NCI-H1105 treated with DMSO at 0.1 percent for 48 hours (cell line): Measurements from ENCODE around the gene FALEC.
"Not testable (repeated sequence)": the region's sequence is repeated elsewhere in the genome, so short reads cannot be mapped to it uniquely, and the experiment has no call there.

ENCODE experiments used
- DNase-seq: peaks from one replicate; lab custom pipeline; 2025; lab: John Stamatoyannopoulos, UW

Gene FALEC

DNA sequence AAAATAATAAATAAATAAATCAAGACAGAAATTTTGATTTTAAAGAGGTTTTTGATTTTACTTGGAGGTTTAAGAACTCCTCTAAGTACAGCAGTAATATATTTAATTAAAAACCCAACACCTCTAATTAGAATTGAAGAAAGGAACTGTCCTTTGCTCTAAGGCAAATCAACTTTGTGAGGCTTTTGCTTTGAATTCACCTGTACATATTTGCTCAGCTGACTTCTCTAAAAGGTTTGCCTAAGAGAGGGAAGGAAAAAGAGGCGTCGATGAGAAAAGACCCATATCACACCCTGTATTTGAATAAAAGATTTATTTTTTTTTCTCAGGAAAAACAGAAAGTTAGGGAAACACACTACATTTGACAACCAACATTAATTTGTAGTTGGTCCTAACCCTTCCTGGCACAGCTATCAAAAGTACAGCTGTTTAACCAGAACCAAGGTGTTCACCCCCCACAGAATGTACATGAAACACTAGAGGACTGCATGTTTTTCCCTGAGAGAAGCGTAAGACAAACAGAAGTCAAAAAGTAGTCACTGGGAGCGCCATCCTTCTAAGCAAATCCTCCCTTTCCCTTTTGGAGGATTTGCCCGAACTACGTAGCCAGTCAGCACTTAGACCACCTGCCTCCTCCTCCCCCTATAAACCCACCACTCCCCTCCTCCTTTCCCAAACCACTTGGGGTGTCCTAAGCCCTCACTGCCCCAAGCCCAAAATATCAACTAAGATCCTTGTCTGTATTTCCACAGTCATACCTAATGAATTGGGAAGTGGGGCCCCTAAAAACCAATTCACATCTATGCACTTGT, 58.9 kb downstream of the FALEC start:
- DNase-seq = no peak

DNA sequence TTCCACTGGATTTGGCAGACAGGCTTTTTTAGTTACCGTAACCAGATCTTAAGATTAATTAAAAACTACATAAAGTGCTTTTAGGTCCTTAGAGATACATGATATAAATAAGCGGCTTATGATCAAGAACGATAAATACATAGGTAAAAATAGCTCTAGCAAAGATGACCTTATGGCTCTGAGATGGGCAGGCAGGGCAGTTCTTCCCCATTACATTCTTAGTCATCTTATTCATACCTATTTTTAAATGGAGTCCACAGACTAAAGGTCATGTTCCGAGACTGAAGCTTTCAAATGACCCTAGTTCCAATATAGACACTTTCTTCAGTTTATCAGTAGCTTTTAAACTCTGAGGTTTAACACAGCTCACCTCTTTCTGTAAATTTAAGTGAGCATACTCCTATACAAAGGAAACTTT, 59.5 kb downstream of the FALEC start:
- DNase-seq = no peak

DNA sequence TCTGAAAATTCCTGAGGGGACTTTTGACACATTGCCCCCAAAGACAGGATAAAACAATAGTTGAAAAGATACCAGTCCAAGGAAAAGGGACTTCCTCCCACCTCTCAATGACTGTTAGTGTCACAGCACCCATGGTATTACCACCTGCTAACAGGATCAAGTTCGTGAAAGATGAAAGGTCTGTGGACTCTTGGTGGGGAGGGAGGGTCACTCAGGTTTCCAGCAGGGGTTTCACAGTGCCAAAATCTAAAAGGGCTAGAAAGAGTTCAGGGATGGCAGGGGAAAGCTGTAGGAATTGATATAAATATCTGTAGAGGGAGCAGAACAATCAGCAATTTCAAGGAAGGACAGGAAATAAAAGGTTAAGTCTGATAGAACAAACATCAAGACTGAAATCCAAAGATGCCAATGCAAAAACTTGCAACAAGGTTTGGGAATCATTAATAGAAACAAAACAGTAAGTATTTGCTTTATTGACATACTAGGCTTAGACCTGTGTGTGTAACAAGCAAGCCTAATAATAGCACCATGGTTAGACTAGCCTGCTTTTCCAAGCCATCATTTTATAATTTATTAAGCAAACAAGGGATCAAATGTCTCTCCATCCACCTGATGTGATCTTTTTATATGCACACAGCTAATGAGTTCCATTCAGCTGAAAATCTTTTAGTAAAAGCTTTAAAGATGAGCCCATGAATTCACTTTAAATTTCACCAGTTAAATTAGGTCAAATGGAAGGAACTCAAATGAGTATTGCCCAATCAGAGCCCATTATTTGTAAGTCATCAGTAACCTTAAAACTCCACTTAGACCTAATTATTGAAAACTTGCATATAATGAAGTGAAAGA, 60.2 kb downstream of the FALEC start:
- peak; percentile 64 for DNase-seq

DNA sequence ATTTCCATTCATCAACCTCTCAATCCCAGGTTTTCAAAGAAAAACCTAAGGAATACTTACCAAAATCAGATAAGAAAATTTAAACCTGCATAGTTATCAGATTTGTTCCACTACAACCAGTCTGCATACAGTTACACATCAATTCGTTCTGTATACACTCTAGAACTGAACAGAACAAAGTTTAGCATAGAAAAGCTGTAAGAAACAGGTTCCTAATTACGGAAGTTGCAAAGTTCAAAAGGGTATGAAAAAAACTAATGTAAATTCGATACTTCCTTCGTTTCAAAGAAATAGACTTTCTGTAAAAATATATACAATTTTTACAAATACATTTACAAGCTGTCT, 60.8 kb downstream of the FALEC start:
- DNase-seq = no peak

DNA sequence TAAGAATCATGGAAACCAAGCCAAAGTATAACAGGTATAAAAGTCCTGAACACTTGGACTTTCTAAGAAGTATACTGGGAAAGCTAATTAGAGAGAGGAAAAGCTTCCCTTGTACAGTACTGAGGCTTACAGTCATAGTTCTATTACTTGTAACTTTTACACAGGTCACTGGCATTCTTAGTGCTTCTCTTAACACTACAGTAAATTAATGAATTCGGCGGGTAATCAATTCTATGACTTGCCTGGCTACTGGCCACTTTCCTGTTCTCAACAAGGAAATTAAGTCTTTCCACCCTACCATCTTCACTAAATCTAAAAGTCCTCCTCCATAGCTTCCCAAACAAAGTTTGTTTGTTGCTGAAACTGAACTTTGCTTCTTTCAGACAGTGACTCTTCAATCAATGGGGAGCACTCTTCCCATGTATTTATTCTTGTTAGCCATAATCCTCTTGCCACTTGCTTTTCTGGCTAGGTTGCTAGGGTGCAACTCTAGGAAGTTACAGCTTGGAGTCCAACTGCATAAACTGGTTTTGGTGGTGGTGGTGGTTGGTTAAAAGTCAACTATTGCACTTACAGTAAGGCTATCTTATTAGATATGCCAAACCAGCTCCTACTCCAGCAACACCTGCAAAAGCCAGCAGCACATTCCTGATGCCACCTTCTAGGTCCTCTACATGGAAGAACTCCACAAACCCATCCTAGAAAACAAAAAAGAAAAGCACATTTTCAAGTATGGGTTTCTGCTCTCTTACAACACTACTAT, 61.4 kb downstream of the FALEC start:
- DNase-seq = no peak

DNA sequence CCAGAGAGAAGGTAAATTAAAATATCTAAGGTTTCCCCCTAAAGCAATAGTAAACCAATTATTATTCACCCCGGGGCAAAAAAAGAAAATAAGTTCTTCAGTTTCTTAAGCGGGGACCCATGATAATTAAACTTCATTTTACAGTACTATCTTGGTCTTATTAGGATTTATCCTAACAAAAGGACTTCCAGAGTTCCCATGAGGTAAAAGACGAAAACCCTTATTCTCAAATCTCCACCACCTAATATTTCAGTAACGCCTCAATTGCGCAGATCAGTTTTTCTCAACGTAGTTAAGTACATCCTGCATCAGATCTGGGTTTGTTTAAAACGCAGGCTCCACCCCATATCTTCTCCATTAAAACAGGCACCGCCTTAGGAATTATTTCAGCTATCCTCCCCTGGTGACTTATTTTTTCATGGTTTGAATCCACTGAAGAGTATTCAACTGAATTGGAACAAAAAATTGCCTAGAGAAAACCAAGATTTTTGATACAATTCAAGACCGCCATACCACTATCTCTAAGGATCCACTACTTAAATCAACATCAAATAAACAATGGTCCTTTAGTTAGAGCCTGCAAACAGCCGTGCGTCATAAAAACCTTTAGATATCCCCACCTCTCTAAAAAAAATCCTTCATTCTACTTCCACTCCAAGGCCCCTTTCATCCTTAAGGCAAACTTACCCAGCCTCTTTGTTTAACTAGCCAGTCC, 62.2 kb downstream of the FALEC start:
- DNase-seq = peak; percentile 23

DNA sequence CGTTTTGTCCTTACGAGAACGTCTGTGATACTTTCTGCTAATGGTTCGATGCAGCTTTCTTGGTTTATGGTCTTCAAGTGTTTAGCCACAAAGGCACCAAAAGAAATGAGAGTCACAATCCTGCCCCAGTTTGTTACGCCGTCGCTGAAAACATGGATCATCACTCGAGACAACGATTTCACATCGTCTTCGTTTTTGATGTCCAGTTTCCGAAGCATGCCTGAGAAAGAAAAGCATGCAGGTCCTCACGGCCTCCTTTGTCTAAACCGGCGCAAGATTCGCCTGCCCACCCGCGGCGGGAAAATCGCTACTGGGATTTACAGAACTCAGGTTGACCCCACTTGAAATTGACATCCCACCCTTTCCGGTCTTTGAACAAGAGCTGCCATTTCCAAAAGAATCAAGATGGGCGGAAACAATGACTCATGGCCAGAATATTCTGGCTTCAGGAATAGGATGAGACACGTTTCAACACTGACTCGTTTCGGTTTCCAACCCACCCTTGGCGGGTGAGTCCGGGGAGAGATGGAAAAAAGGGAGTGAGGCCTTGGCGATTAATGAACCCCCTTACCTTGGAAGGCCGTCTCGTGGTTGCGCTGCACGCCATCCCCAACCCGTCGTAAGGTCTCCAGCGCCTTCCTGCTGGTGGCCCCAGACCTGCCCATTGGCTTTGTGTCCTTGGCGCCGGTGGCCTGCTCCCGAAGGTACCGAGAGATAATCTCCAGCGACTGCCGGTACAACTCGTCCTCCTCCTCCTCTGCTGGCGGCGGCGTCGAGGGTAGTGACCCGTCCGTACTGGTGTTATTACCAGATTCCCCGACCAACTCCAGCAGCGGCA, 62.9 kb downstream of the FALEC start:
- DNase-seq = peak; percentile 47

DNA sequence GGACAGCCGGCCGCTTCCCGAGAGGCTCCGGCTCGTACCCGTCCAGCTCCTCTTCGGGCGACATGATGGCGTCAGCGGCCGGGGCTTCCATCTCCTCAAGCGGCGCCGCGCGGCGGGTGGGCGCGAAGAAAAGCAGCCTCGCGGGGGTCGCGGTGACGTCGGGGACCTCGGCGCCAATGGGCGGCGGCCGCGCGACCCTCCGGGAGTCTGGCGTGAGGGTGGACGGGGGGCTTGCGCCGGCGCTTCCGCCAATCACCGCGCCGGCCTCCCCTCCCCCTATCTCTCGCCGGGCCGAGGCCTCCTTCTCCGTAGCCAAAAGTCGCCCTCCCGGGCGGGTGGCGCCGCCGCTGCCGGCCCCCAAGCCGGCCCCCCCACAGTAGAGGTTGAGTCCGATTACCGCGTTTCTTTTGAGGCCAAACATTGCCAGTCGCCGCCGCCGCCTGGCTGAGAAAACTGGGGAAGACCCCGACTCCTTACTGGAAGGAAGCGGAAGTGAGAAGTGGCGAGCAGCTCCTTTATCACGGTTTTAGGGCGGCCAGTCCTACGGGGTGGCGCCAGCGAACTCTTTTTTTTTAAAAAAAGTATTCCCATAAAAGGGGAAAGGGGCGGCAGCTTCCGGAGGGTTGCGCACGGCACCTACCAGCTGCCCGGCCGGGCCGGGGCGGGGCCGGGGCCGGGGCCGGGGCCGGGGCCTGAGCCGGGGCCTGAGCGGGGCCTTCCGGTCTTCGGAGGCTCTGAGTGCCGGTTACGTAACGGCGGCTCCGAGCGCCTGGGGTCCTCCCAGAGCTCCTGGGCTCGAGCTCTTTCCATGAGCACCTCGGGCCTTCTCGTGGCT, 63.8 kb downstream of the FALEC start, which contains the start of gene MCL1:
Gene MCL1, minus strand, starts transcription at position 501 of the 835 bp plus-strand sequence. Its CDS starts 80 bp downstream, at position 421.
- peak; percentile 96 for DNase-seq

DNA sequence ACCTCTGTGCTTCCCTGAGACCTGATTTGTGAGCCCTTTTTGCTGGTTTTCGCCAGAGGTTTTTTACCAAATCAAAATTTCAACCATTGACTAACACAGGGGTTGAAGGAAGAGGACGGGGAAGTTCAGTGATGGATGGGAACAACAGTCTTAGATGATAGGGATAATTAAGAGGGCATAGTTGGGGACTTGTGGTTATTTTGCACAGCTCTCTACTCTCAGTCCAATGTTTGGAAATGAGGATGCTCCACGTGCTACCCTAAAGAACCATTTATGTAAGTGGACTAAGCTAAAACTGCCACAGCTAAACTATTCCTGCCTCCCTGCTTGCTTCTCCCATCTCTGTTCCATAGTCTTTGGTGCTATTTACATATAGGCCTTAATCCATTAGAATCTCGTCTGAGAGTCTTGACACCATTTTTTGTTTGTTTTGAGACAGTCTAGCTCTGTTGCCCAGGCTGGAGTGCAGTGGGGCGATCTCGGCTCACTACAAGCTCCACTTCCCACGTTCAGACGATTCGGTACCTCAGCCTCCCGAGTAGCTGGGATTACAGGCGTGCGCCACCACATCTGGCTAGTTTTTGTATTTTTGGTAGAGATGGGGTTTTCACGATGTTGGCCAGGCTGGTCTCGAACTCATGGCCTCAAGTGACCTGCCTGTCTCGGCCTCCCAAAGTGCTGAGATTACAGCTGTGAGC, 64.5 kb downstream of the FALEC start:
- DNase-seq = no peak

DNA sequence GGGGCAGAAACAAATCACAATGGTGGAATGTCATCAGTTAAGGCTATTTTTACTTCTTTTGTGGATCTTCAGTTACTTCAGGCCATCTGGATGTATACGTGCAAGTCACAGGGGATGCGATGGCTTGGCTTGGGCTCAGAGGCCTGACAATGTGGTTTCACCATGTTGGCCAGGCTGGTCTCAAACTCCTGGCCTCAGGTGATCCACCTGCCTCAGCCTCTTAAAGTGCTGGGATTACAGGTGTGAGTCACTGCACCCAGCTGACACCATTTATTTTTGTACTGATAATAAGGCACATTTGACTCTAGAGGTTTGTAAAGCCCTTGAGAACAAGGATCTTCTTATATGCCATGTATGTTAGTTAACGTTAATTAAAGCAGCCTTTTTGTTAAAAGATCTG, 65.4 kb downstream of the FALEC start:
- not testable (repeated sequence) for DNase-seq

DNA sequence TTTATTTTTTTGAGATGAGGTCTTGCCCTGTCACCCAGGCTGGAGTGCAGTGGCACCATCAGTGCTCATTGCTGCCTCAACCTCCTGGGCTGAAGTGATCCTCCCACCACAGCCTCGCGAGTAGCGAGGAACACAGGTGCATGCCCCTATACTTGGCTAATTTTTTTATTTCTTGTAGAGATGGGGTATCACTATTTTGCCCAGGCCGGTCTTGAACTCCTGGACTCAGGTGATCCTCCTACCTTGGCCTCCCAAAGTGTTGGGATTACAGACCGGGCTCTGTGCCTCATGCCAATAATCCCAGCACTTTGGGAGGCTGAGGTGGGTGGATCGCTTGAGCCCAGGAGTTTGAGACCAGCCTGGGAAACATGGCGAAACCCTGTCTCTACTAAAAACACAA, 65.9 kb downstream of the FALEC start:
- not testable (repeated sequence) for DNase-seq

DNA sequence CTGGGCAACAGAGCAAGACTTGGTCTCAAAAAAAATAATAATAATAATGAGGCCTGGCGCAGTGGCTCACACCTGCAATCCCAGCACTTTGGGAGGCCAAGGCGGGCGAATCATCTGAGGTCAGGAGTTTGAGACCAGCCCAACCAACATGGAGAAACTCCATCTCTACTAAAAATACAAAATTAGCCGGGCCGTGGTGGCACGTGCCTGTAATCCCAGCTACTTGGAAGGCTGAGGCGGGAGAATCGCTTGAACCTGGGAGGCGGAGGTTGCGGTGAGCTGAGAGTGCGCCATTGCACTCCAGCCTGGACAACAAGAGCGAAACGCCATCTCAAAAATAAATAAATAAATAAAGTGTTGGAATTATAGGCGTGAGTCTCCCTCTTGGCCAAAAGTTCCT, 66.4 kb downstream of the FALEC start:
- DNase-seq = not testable (repeated sequence)

DNA sequence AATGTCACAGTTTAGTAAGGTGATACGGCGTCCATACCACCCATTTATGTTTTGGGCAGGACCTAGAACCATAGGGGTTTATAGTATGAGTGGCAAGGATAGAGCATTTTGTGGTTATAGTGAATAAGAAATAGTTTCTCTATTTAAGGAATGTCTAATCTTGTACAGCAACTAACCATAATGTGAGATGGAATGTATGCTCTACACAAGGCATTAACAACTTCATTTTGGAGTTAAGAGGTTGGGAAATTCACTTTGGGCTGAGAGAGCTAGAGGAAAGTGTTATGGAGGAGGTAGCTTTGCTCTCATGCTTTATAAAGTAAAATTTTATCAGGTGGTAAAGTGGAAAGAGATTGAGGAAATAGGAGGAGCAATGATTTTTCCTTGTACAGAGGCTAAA, 66.8 kb downstream of the FALEC start:
- no peak for DNase-seq
